Measurements from ENCODE around the gene DNTT. TPM values are rescaled to one million over a fixed set of nuclear protein-coding genes. Genes with fewer than 3 reads are reported as not detected.

DNTT gene
- total and polyA plus RNA-seq, 7 experiments from 2014 or later = 0.19 to 5.0 (median 2.0) TPM; not detected in 3

GRCh38 chr10:96358851-96359540 lies 54.8 kb downstream of the DNTT start, which contains the start of gene OPALIN:
Gene OPALIN (minus strand): TSS chr10:96359002. CDS start chr10:96358896, 106 bp downstream.
- H3K27me3 ChIP-seq (ENCODE audit: control insufficient read depth in 2 of 2, insufficient read depth in 2 of 2, low read length in 2 of 2) = no peaks in the 10 kb centered on the region
- H3K4me1 ChIP-seq (ENCODE audit: control insufficient read depth in 2 of 2, insufficient read depth in 2 of 2, low read length in 2 of 2) = no peaks in the 10 kb centered on the region
- no peak within 1 kb of the TSS for H3K4me3 ChIP-seq (ENCODE audit: low read length)
- no peak within 1 kb of the TSS for H3K27ac ChIP-seq (ENCODE audit: low read depth, low read length)
- no peaks in the 10 kb centered on the region for H3K9me3 ChIP-seq (ENCODE audit: control insufficient read depth in 2 of 3, low read length in 3 of 3)
- peak within 1 kb of the TSS in 1 of 9 donors; percentile 6 for H3K27ac Mint-ChIP-seq
- intact Hi-C loops (cut with micrococcal nuclease) = no loop called here
- H3K4me3 Mint-ChIP-seq = no peak within 1 kb of the TSS
- ATAC-seq = no peak
- H3K27me3 Mint-ChIP-seq = peaks cover 4 to 16% (median 7%) of the 10 kb centered on the region in 5 donors
- no peaks in the 10 kb centered on the region for H3K9me3 Mint-ChIP-seq
- no peak for DNase-seq
- POLR2A ChIA-PET = no interaction called here
- H3K4me1 Mint-ChIP-seq = no peaks in the 10 kb centered on the region
- no peaks in the 10 kb centered on the region for H3K36me3 ChIP-seq (ENCODE audit: control insufficient read depth in 2 of 3, insufficient read depth in 3 of 3, low read length in 3 of 3)
- H3K36me3 Mint-ChIP-seq = no peaks in the 10 kb centered on the region
- CTCF ChIA-PET = interaction anchor here (0.9 kb wide), 1 partner anchor 13 kb away, joined by 4 read pairs; no protein-coding TSS in a partner anchor

- ChIA-PET CTCF (interaction anchor here (0.9 kb wide), 1 partner anchor 12 kb away, joined by 4 read pairs; no protein-coding TSS in a partner anchor), POLR2A (no interaction called here)
- no peak for DNase-seq
- Histone ChIP-seq H3K4me1 (ENCODE audit: control insufficient read depth in 2 of 2, insufficient read depth in 2 of 2, low read length in 2 of 2) (no peaks in the 10 kb centered on the region), H3K9me3 (ENCODE audit: control insufficient read depth in 2 of 3, low read length in 3 of 3) (no peaks in the 10 kb centered on the region), H3K4me3 (ENCODE audit: low read length) (no peak overlapping the region), H3K27ac (ENCODE audit: low read depth, low read length) (no peak overlapping the region), H3K36me3 (ENCODE audit: control insufficient read depth in 2 of 3, insufficient read depth in 3 of 3, low read length in 3 of 3) (no peaks in the 10 kb centered on the region), H3K27me3 (ENCODE audit: control insufficient read depth in 2 of 2, insufficient read depth in 2 of 2, low read length in 2 of 2) (no peaks in the 10 kb centered on the region)
- Mint-ChIP-seq H3K9me3 (no peaks in the 10 kb centered on the region), H3K27me3 (peaks cover 4 to 16% (median 6%) of the 10 kb centered on the region in 5 donors), H3K27ac (no peak overlapping the region), H3K36me3 (no peaks in the 10 kb centered on the region), H3K4me1 (no peaks in the 10 kb centered on the region), H3K4me3 (no peak overlapping the region)
- intact Hi-C loops (cut with micrococcal nuclease) = no loop called here
- no peak for ATAC-seq
These were observed 55.4 kb downstream of the DNTT start for GRCh38 chr10:96359616-96360015.

GRCh38 chr10:96360331-96360730 lies 56.1 kb downstream of the DNTT start:
- Mint-ChIP-seq H3K27ac (no peak overlapping the region), H3K4me1 (no peaks in the 10 kb centered on the region), H3K36me3 (no peaks in the 10 kb centered on the region), H3K9me3 (no peaks in the 10 kb centered on the region), H3K27me3 (peaks cover 2 to 12% (median 6%) of the 10 kb centered on the region in 5 donors), H3K4me3 (no peak overlapping the region)
- no peak for ATAC-seq
- ChIA-PET CTCF (no interaction called here), POLR2A (no interaction called here)
- Histone ChIP-seq H3K36me3 (ENCODE audit: control insufficient read depth in 2 of 3, insufficient read depth in 3 of 3, low read length in 3 of 3) (no peaks in the 10 kb centered on the region), H3K4me3 (ENCODE audit: low read length) (no peak overlapping the region), H3K27me3 (ENCODE audit: control insufficient read depth in 2 of 2, insufficient read depth in 2 of 2, low read length in 2 of 2) (no peaks in the 10 kb centered on the region), H3K27ac (ENCODE audit: low read depth, low read length) (no peak overlapping the region), H3K4me1 (ENCODE audit: control insufficient read depth in 2 of 2, insufficient read depth in 2 of 2, low read length in 2 of 2) (no peaks in the 10 kb centered on the region), H3K9me3 (ENCODE audit: control insufficient read depth in 2 of 3, low read length in 3 of 3) (no peaks in the 10 kb centered on the region)
- no peak for DNase-seq
- intact Hi-C loops (cut with micrococcal nuclease) = no loop called here

GRCh38 chr10:96360766-96361165 lies 56.5 kb downstream of the DNTT start:
- ATAC-seq (no peak), DNase-seq (no peak)
- no peaks in the 10 kb centered on the region for H3K9me3 Mint-ChIP-seq
- ChIA-PET POLR2A (no interaction called here), CTCF (no interaction called here)
- Histone ChIP-seq H3K27me3 (ENCODE audit: control insufficient read depth in 2 of 2, insufficient read depth in 2 of 2, low read length in 2 of 2) (no peaks in the 10 kb centered on the region), H3K4me3 (ENCODE audit: low read length) (no peak overlapping the region), H3K36me3 (ENCODE audit: control insufficient read depth in 2 of 3, insufficient read depth in 3 of 3, low read length in 3 of 3) (no peaks in the 10 kb centered on the region), H3K27ac (ENCODE audit: low read depth, low read length) (no peak overlapping the region), H3K9me3 (ENCODE audit: control insufficient read depth in 2 of 3, low read length in 3 of 3) (no peaks in the 10 kb centered on the region), H3K4me1 (ENCODE audit: control insufficient read depth in 2 of 2, insufficient read depth in 2 of 2, low read length in 2 of 2) (no peaks in the 10 kb centered on the region)
- H3K4me1 Mint-ChIP-seq = no peaks in the 10 kb centered on the region
- H3K4me3 Mint-ChIP-seq = no peak overlapping the region
- intact Hi-C loops (cut with micrococcal nuclease) = no loop called here
- H3K36me3 Mint-ChIP-seq = no peaks in the 10 kb centered on the region
- no peak overlapping the region for H3K27ac Mint-ChIP-seq
- H3K27me3 Mint-ChIP-seq = peaks cover 2 to 12% (median 6%) of the 10 kb centered on the region in 5 donors

GRCh38 chr10:96365571-96365970 lies 61.3 kb downstream of the DNTT start:
- H3K27ac Mint-ChIP-seq = no peak overlapping the region
- H3K27ac ChIP-seq (ENCODE audit: low read depth, low read length) = no peak overlapping the region
- no peaks in the 10 kb centered on the region for H3K36me3 Mint-ChIP-seq
- no peaks in the 10 kb centered on the region for H3K4me1 Mint-ChIP-seq
- POLR2A ChIA-PET = no interaction called here
- no peaks in the 10 kb centered on the region for H3K36me3 ChIP-seq (ENCODE audit: control insufficient read depth in 2 of 3, insufficient read depth in 3 of 3, low read length in 3 of 3)
- CTCF ChIA-PET = interaction anchor here (0.6 kb wide), 1 partner anchor 10 kb away, joined by 3 read pairs; no protein-coding TSS in a partner anchor
- no peak overlapping the region for H3K4me3 Mint-ChIP-seq
- H3K27me3 Mint-ChIP-seq = peaks cover 0 to 2% (median 0%) of the 10 kb centered on the region in 5 donors
- ATAC-seq = no peak
- no peaks in the 10 kb centered on the region for H3K27me3 ChIP-seq (ENCODE audit: control insufficient read depth in 2 of 2, insufficient read depth in 2 of 2, low read length in 2 of 2)
- H3K9me3 Mint-ChIP-seq = no peaks in the 10 kb centered on the region
- DNase-seq = no peak
- H3K4me3 ChIP-seq (ENCODE audit: low read length) = no peak overlapping the region
- intact Hi-C loops (cut with micrococcal nuclease) = no loop called here
- no peaks in the 10 kb centered on the region for H3K9me3 ChIP-seq (ENCODE audit: control insufficient read depth in 2 of 3, low read length in 3 of 3)
- H3K4me1 ChIP-seq (ENCODE audit: control insufficient read depth in 2 of 2, insufficient read depth in 2 of 2, low read length in 2 of 2) = no peaks in the 10 kb centered on the region

- H3K36me3 Mint-ChIP-seq = no peaks in the 10 kb centered on the region
- intact Hi-C loops (cut with micrococcal nuclease) = no loop called here
- H3K9me3 ChIP-seq (ENCODE audit: control insufficient read depth in 2 of 3, low read length in 3 of 3) = no peaks in the 10 kb centered on the region
- no peak for DNase-seq
- CTCF ChIA-PET = interaction anchor here (0.6 kb wide), 1 partner anchor 14 kb away, joined by 9 read pairs; no protein-coding TSS in a partner anchor
- no peaks in the 10 kb centered on the region for H3K9me3 Mint-ChIP-seq
- no peaks in the 10 kb centered on the region for H3K27me3 ChIP-seq (ENCODE audit: control insufficient read depth in 2 of 2, insufficient read depth in 2 of 2, low read length in 2 of 2)
- H3K36me3 ChIP-seq (ENCODE audit: control insufficient read depth in 2 of 3, insufficient read depth in 3 of 3, low read length in 3 of 3) = no peaks in the 10 kb centered on the region
- H3K4me1 ChIP-seq (ENCODE audit: control insufficient read depth in 2 of 2, insufficient read depth in 2 of 2, low read length in 2 of 2) = no peaks in the 10 kb centered on the region
- no peak overlapping the region for H3K27ac ChIP-seq (ENCODE audit: low read depth, low read length)
- H3K27me3 Mint-ChIP-seq = peaks cover 0 to 2% (median 0%) of the 10 kb centered on the region in 5 donors
- H3K4me3 Mint-ChIP-seq = no peak overlapping the region
- no peaks in the 10 kb centered on the region for H3K4me1 Mint-ChIP-seq
- POLR2A ChIA-PET = no interaction called here
- H3K27ac Mint-ChIP-seq = no peak overlapping the region
- no peak overlapping the region for H3K4me3 ChIP-seq (ENCODE audit: low read length)
- ATAC-seq = no peak
These were observed 62.3 kb downstream of the DNTT start for GRCh38 chr10:96366508-96366907.

GRCh38 chr10:96367470-96367869 lies 63.2 kb downstream of the DNTT start:
- H3K27me3 Mint-ChIP-seq = peaks cover 0 to 2% (median 0%) of the 10 kb centered on the region in 5 donors
- ChIA-PET POLR2A (no interaction called here), CTCF (interaction anchor here (0.7 to 0.9 kb wide), 2 partner anchors 19 to 148 kb away, joined by 3 read pairs; no protein-coding TSS in a partner anchor)
- Histone ChIP-seq H3K4me3 (ENCODE audit: low read length) (no peak overlapping the region), H3K36me3 (ENCODE audit: control insufficient read depth in 2 of 3, insufficient read depth in 3 of 3, low read length in 3 of 3) (no peaks in the 10 kb centered on the region), H3K4me1 (ENCODE audit: control insufficient read depth in 2 of 2, insufficient read depth in 2 of 2, low read length in 2 of 2) (no peaks in the 10 kb centered on the region), H3K9me3 (ENCODE audit: control insufficient read depth in 2 of 3, low read length in 3 of 3) (no peaks in the 10 kb centered on the region), H3K27ac (ENCODE audit: low read depth, low read length) (no peak overlapping the region), H3K27me3 (ENCODE audit: control insufficient read depth in 2 of 2, insufficient read depth in 2 of 2, low read length in 2 of 2) (no peaks in the 10 kb centered on the region)
- no peaks in the 10 kb centered on the region for H3K9me3 Mint-ChIP-seq
- intact Hi-C loops (cut with micrococcal nuclease) = no loop called here
- DNase-seq (no peak), ATAC-seq (no peak)
- H3K27ac Mint-ChIP-seq = no peak overlapping the region
- no peaks in the 10 kb centered on the region for H3K36me3 Mint-ChIP-seq
- no peak overlapping the region for H3K4me3 Mint-ChIP-seq
- H3K4me1 Mint-ChIP-seq = no peaks in the 10 kb centered on the region

Data from naive thymus-derived CD4-positive, alpha-beta T cell (primary cell).